A673 (cell line): ENCODE measurements around the gene MAP4. TPM values are rescaled to one million over a fixed set of nuclear protein-coding genes. Genes with fewer than 3 reads are reported as not detected.

Source experiments
- BruUV-seq: library from RNA; stranded (reverse); fragments of 400-500 nt; replicated peaks from 2 replicates; lab custom pipeline; 2021; lab: Mats Ljungman, UMichigan
- CTCF ChIA-PET: fragments of 300-600 bp; sonication (Branson Sonifier 250); formaldehyde crosslinking; loops from one replicate; lab custom pipeline; 2022; ENCODE audit warnings: antibody characterized with exemption; lab: Charles Lee
- POLR2A ChIA-PET: fragments of 300-600 bp; sonication (Branson Sonifier 250); formaldehyde crosslinking; loops from one replicate; lab custom pipeline; 2022; ENCODE audit warnings: antibody characterized with exemption; ENCODE audit not compliant: low non-redundant PET; lab: Charles Lee
- DNase-seq: peaks from one replicate; pipeline ENCODE4 v3.0.0-alpha.2; 2015; ENCODE audit warnings: low spot score
- H3K27ac ChIP-seq: fragments of 200-600 bp; sonication (generic); 2 replicates; pipeline ENCODE4 v1.5.1; 2016; ENCODE audit warnings: mixed run types, low read depth, mild to moderate bottlenecking, mixed read lengths, antibody characterized with exemption, low read length; ENCODE audit not compliant: poor library complexity, severe bottlenecking
- H3K27me3 ChIP-seq: fragments of 200-600 bp; sonication (generic); replicated peaks from 2 replicates; pipeline ENCODE4 v1.6.1; 2017; ENCODE audit warnings: mixed run types, low read depth, mild to moderate bottlenecking, mixed read lengths, antibody characterized with exemption, low read length; ENCODE audit not compliant: insufficient read depth, poor library complexity
- H3K36me3 ChIP-seq: fragments of 200-600 bp; sonication (generic); 2 replicates; pipeline ENCODE4 v1.6.1; 2016; ENCODE audit warnings: mixed run types, mild to moderate bottlenecking, mixed read lengths, antibody characterized with exemption, low read length; ENCODE audit not compliant: insufficient read depth, poor library complexity, severe bottlenecking
- H3K4me1 ChIP-seq: fragments of 200-600 bp; sonication (generic); 2 replicates; pipeline ENCODE4 v1.6.1; 2017; ENCODE audit warnings: mixed run types, mild to moderate bottlenecking, mixed read lengths, antibody characterized with exemption, low read length; ENCODE audit not compliant: insufficient read depth, poor library complexity, severe bottlenecking
- H3K4me3 ChIP-seq: fragments of 200-600 bp; sonication (generic); 2 replicates; pipeline ENCODE4 v1.5.1; 2016; ENCODE audit warnings: low read depth, mixed run types, mild to moderate bottlenecking, mixed read lengths, low read length; ENCODE audit not compliant: poor library complexity, severe bottlenecking
- H3K9me3 ChIP-seq: fragments of 200-600 bp; sonication (generic); 2 replicates; pipeline ENCODE4 v1.6.1; 2016; ENCODE audit warnings: mixed run types, low read depth, mild to moderate bottlenecking, mixed read lengths, antibody characterized with exemption, low read length; ENCODE audit not compliant: poor library complexity, severe bottlenecking
- CTCF ChIP-seq: fragments of 300-800, 200-600 bp; sonication (generic); conservative IDR thresholded peaks from 2 replicates; pipeline ENCODE4 v1.5.1; 2017; ENCODE audit warnings: low read depth, mild to moderate bottlenecking, antibody characterized with exemption, low read length, moderate library complexity, mixed read lengths
- EZH2 ChIP-seq: fragments of 200-600 bp; sonication (generic); IDR thresholded peaks from 2 replicates; pipeline ENCODE4 v1.6.1; 2017; ENCODE audit warnings: borderline replicate concordance, low read depth, mild to moderate bottlenecking, mixed read lengths, antibody characterized with exemption, low read length; ENCODE audit not compliant: poor library complexity, severe bottlenecking
- intact Hi-C: fragments of 100-400 bp; cut with micrococcal nuclease; formaldehyde crosslinking; loops from one replicate; pipeline ENCODE4 v1.10.0; 2022; ENCODE audit not compliant: unreplicated experiment
- total RNA-seq: library from RNA; stranded (reverse); gene quantifications from 2 replicates; pipeline ENCODE4 v1.2.3, GENCODE V29; 2021

Gene MAP4
- total RNA-seq, 1 experiment from 2014 or later, result 105 TPM

- intact Hi-C loops, result no loop called here
- Histone ChIP-seq H3K27me3 (no peaks in the 10 kb centered on the region), H3K36me3 (no peaks in the 10 kb centered on the region), H3K27ac (no peak overlapping the region), H3K4me1 (no peaks in the 10 kb centered on the region), H3K4me3 (no peak overlapping the region), H3K9me3 (no peaks in the 10 kb centered on the region)
- POLR2A ChIA-PET, result no interaction called here
- BruUV-seq, result no TSS peak
- TF ChIP-seq CTCF, result no peak
- no peak for TF ChIP-seq EZH2
- DNase-seq, result no peak
- CTCF ChIA-PET, result no interaction called here
Measured at GRCh38 chr3:47940232-47940631, 76.0 kb downstream of the MAP4 start.

- H3K4me3 ChIP-seq, result no peak overlapping the region
- no TSS peak for BruUV-seq
- ChIA-PET CTCF (no interaction called here), POLR2A (no interaction called here)
- peaks cover 8% of the 10 kb centered on the region for H3K4me1 ChIP-seq
- no peak for DNase-seq
- intact Hi-C loops, result no loop called here
- H3K9me3 ChIP-seq, result no peaks in the 10 kb centered on the region
- no peaks in the 10 kb centered on the region for H3K27me3 ChIP-seq
- no peak for TF ChIP-seq CTCF
- TF ChIP-seq EZH2, result no peak
- H3K36me3 ChIP-seq, result peaks cover 3% of the 10 kb centered on the region
- H3K27ac ChIP-seq, result no peak overlapping the region
Measured at GRCh38 chr3:47932421-47932820, 83.8 kb downstream of the MAP4 start.

GRCh38 chr3:47930979-47931378, 85.2 kb downstream of the MAP4 start:
- Histone ChIP-seq H3K27me3 (no peaks in the 10 kb centered on the region), H3K27ac (no peak overlapping the region), H3K4me1 (peaks cover 8% of the 10 kb centered on the region), H3K4me3 (no peak overlapping the region), H3K9me3 (no peaks in the 10 kb centered on the region), H3K36me3 (peaks cover 3% of the 10 kb centered on the region)
- DNase-seq, result no peak
- TF ChIP-seq EZH2 (no peak), CTCF (no peak)
- ChIA-PET CTCF (no interaction called here), POLR2A (interaction anchor here (0.6 kb wide), 1 partner anchor 38 kb away, joined by 10 read pairs; no protein-coding TSS in a partner anchor)
- BruUV-seq, result no TSS peak
- intact Hi-C loops, result no loop called here
